OCI-LY7 (cell line): Measurements from ENCODE around the gene LY6G5C.

Experiments
- EZH2phosphoT487 ChIP-seq: fragments of 200-600 bp; sonication (generic); IDR thresholded peaks from 2 replicates; pipeline ENCODE4 v1.6.1; 2018; ENCODE audit warnings: low read depth, borderline replicate concordance, mild to moderate bottlenecking, mixed run types, antibody characterized with exemption, low read length, moderate library complexity, mixed read lengths
- TF ChIP-seq, protein P1 (sequence below): fragments of 200-600 bp; sonication (generic); conservative IDR thresholded peaks from 2 replicates; pipeline ENCODE4 v1.5.1; 2014; ENCODE audit warnings: mild to moderate bottlenecking, antibody characterized with exemption, low read length, moderate library complexity, mixed read lengths

- TF ChIP-seq, protein P1, sequence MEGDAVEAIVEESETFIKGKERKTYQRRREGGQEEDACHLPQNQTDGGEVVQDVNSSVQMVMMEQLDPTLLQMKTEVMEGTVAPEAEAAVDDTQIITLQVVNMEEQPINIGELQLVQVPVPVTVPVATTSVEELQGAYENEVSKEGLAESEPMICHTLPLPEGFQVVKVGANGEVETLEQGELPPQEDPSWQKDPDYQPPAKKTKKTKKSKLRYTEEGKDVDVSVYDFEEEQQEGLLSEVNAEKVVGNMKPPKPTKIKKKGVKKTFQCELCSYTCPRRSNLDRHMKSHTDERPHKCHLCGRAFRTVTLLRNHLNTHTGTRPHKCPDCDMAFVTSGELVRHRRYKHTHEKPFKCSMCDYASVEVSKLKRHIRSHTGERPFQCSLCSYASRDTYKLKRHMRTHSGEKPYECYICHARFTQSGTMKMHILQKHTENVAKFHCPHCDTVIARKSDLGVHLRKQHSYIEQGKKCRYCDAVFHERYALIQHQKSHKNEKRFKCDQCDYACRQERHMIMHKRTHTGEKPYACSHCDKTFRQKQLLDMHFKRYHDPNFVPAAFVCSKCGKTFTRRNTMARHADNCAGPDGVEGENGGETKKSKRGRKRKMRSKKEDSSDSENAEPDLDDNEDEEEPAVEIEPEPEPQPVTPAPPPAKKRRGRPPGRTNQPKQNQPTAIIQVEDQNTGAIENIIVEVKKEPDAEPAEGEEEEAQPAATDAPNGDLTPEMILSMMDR, result no peak
- TF ChIP-seq EZH2phosphoT487, result no peak
Measured at GRCh38 chr6:31727034-31727716, 46.3 kb upstream of the LY6G5C start.
